Measurements from ENCODE around the gene RAB24. TPM values are rescaled to one million over a fixed set of nuclear protein-coding genes. Genes with fewer than 3 reads are reported as not detected.
"Not testable (repeated sequence)": the region's sequence is repeated elsewhere in the genome, so short reads cannot be mapped to it uniquely, and the experiment has no call there.

Gene RAB24
- total RNA-seq, 5 donors from 2014 or later (not counting 1 experiment from before 2014, with no cell fraction given): 18.2 to 34.0 (median 25.2) TPM

DNA sequence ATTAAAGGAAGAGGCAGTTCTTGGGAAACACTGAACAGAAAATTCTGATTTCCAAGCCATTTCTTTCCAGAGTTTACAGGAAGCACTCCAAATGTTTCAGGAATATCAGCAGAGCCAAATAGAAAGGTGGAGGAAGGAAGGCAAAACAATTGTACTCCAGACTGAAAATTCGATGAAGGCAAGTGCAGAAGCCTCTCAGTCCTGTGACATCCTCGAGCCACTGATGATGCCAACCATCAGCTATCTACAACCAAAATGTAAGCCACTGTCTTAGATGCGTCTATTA is 45.8 kb upstream of the RAB24 start:
- H3K4me1 ChIP-seq (ENCODE audit: control insufficient read depth in 1 of 2, extremely low read depth in 1 of 2, insufficient read depth in 2 of 2, low read length in 2 of 2): peaks cover 18 to 49% of the 10 kb centered on the region in 2 experiments
- POLR2A ChIA-PET: no interaction called here

GRCh38 chr5:177347699-177348098 is 44.2 kb upstream of the RAB24 start:
- Mint-ChIP-seq H3K27me3 (no peaks in the 10 kb centered on the region), H3K4me1 (peaks cover 50 to 59% (median 58%) of the 10 kb centered on the region in 3 donors), H3K27ac (no peak overlapping the region), H3K36me3 (peaks cover 25% of the 10 kb centered on the region), H3K9me3 (no peaks in the 10 kb centered on the region), H3K4me3 (no peak overlapping the region)
- Histone ChIP-seq H3K27me3 (replicated peaks in 1 of 2; ENCODE audit: control insufficient read depth in 2 of 2, extremely low read depth in 1 of 2, insufficient read depth in 2 of 2, low read length in 1 of 2) (no peaks in the 10 kb centered on the region), H3K36me3 (ENCODE audit: control insufficient read depth in 2 of 2, extremely low read depth in 1 of 2, insufficient read depth in 1 of 2, low read length in 1 of 2) (peaks cover 5 to 44% of the 10 kb centered on the region in 2 donors), H3K4me3 (ENCODE audit: control insufficient read depth in 1 of 2, extremely low read depth in 1 of 2, low read length in 1 of 2) (no peak overlapping the region), H3K27ac (ENCODE audit: low read length) (no peak overlapping the region), H3K4me1 (ENCODE audit: control insufficient read depth in 1 of 2, extremely low read depth in 1 of 2, insufficient read depth in 2 of 2, low read length in 2 of 2) (peaks cover 18 to 49% of the 10 kb centered on the region in 2 experiments), H3K9me3 (no peaks in the 10 kb centered on the region)
- WGBS (ENCODE audit: insufficient coverage): 80% methylated on average over 1 of the region's 4 CpGs
- CTCF ChIA-PET: no interaction called here
- ATAC-seq (replicated peaks in 1 of 4): no peak
- DNase-seq: no peak
- POLR2A ChIA-PET: interaction anchor here in 1 of 2 donors (0.8 kb wide), 1 partner anchor 9 kb away, joined by 4 read pairs; no protein-coding TSS in a partner anchor

More for the DNA sequence above, 45.8 kb upstream of the RAB24 start:
- Mint-ChIP-seq H3K4me3 (peak overlapping the region; percentile 81 to 97 (median 87)), H3K36me3 (peaks cover 19% of the 10 kb centered on the region), H3K27ac (peak overlapping the region; percentile 45 to 80), H3K9me3 (no peaks in the 10 kb centered on the region), H3K4me1 (peaks cover 46 to 57% (median 55%) of the 10 kb centered on the region in 3 donors), H3K27me3 (no peaks in the 10 kb centered on the region)
- Histone ChIP-seq H3K36me3 (ENCODE audit: control insufficient read depth in 2 of 2, extremely low read depth in 1 of 2, insufficient read depth in 1 of 2, low read length in 1 of 2) (peaks cover 5 to 37% of the 10 kb centered on the region in 2 donors), H3K27me3 (replicated peaks in 1 of 2; ENCODE audit: control insufficient read depth in 2 of 2, extremely low read depth in 1 of 2, insufficient read depth in 2 of 2, low read length in 1 of 2) (no peaks in the 10 kb centered on the region), H3K27ac (ENCODE audit: low read length) (no peak overlapping the region), H3K9me3 (no peaks in the 10 kb centered on the region), H3K4me3 (ENCODE audit: control insufficient read depth in 1 of 2, extremely low read depth in 1 of 2, low read length in 1 of 2) (no peak overlapping the region)
- no peak for DNase-seq
- ATAC-seq (replicated peaks in 1 of 4): no peak
- CTCF ChIA-PET: interaction anchor here (0.5 to 0.9 kb wide), 6 partner anchors 19 to 321 kb away, joined by 3 to 4 read pairs (median 3); no protein-coding TSS in a partner anchor
- no CpG with 5 or more reads among the region's 3 CpGs for WGBS (ENCODE audit: insufficient coverage)

DNA sequence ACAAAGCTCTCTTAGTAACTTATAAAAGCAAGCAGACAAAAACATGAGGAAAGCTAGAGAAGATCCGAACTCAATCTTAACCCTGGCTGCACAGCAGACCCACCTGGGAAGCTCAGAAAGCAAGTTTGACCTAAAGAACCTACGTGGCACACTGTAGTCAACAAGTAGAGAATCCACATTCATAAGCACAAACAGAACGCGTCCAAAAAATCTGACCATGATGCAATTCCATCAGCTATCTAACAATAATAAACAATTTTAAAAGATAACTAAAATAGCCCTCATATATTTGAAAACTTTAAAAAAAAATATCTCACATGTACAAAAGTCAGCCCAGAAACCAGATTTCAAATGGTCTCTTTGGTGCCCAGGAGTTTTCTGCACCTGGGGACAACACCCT is 43.3 kb upstream of the RAB24 start:
- no peak overlapping the region for H3K27ac ChIP-seq (ENCODE audit: low read length)
- Mint-ChIP-seq H3K9me3 (no peaks in the 10 kb centered on the region), H3K36me3 (peaks cover 26% of the 10 kb centered on the region), H3K27ac (no peak overlapping the region), H3K4me3 (no peak overlapping the region), H3K4me1 (peaks cover 46 to 55% (median 55%) of the 10 kb centered on the region in 3 donors), H3K27me3 (no peaks in the 10 kb centered on the region)
- ATAC-seq (replicated peaks in 1 of 4): no peak
- CTCF ChIA-PET: interaction anchor here (0.6 to 0.7 kb wide), 3 partner anchors 34 to 267 kb away, joined by 3 to 4 read pairs (median 4); no protein-coding TSS in a partner anchor
- no peaks in the 10 kb centered on the region for H3K27me3 ChIP-seq (replicated peaks in 1 of 2; ENCODE audit: control insufficient read depth in 2 of 2, extremely low read depth in 1 of 2, insufficient read depth in 2 of 2, low read length in 1 of 2)
- WGBS (ENCODE audit: insufficient coverage): 100% methylated on average over 3 of the region's 4 CpGs
- H3K4me3 ChIP-seq (ENCODE audit: control insufficient read depth in 1 of 2, extremely low read depth in 1 of 2, low read length in 1 of 2): no peak overlapping the region
- DNase-seq: no peak
- no peaks in the 10 kb centered on the region for H3K9me3 ChIP-seq
- peaks cover 18 to 43% of the 10 kb centered on the region in 2 experiments for H3K4me1 ChIP-seq (ENCODE audit: control insufficient read depth in 1 of 2, extremely low read depth in 1 of 2, insufficient read depth in 2 of 2, low read length in 2 of 2)
- H3K36me3 ChIP-seq (ENCODE audit: control insufficient read depth in 2 of 2, extremely low read depth in 1 of 2, insufficient read depth in 1 of 2, low read length in 1 of 2): peaks cover 5 to 48% of the 10 kb centered on the region in 2 donors
- POLR2A ChIA-PET: interaction anchor here in 1 of 2 donors (0.8 kb wide), 1 partner anchor 10 kb away, joined by 4 read pairs; no protein-coding TSS in a partner anchor

GRCh38 chr5:177344891-177345290 is 41.4 kb upstream of the RAB24 start:
- peaks cover 4 to 28% of the 10 kb centered on the region in 2 experiments for H3K4me1 ChIP-seq (ENCODE audit: control insufficient read depth in 1 of 2, extremely low read depth in 1 of 2, insufficient read depth in 2 of 2, low read length in 2 of 2)
- ChIA-PET POLR2A (no interaction called here), CTCF (interaction anchor here in 1 of 2 donors (0.6 kb wide), 1 partner anchor 189 kb away, joined by 3 read pairs; no protein-coding TSS in a partner anchor)
- H3K4me1 Mint-ChIP-seq: peaks cover 33 to 48% (median 45%) of the 10 kb centered on the region in 3 donors
- peaks cover 4 to 51% of the 10 kb centered on the region in 2 donors for H3K36me3 ChIP-seq (ENCODE audit: control insufficient read depth in 2 of 2, extremely low read depth in 1 of 2, insufficient read depth in 1 of 2, low read length in 1 of 2)
- H3K4me3 Mint-ChIP-seq: no peak overlapping the region
- H3K27ac ChIP-seq (ENCODE audit: low read length): no peak overlapping the region
- WGBS (ENCODE audit: insufficient coverage): no CpG with 5 or more reads among the region's 6 CpGs
- peaks cover 0 to 2% (median 0%) of the 10 kb centered on the region in 3 donors for H3K9me3 Mint-ChIP-seq
- H3K36me3 Mint-ChIP-seq: peaks cover 34% of the 10 kb centered on the region
- H3K9me3 ChIP-seq: no peaks in the 10 kb centered on the region
- ATAC-seq (replicated peaks in 1 of 4) (no peak), DNase-seq (no peak)
- H3K27me3 ChIP-seq (replicated peaks in 1 of 2; ENCODE audit: control insufficient read depth in 2 of 2, extremely low read depth in 1 of 2, insufficient read depth in 2 of 2, low read length in 1 of 2): no peaks in the 10 kb centered on the region
- no peak overlapping the region for H3K4me3 ChIP-seq (ENCODE audit: control insufficient read depth in 1 of 2, extremely low read depth in 1 of 2, low read length in 1 of 2)
- H3K27ac Mint-ChIP-seq: no peak overlapping the region
- H3K27me3 Mint-ChIP-seq: no peaks in the 10 kb centered on the region

DNA sequence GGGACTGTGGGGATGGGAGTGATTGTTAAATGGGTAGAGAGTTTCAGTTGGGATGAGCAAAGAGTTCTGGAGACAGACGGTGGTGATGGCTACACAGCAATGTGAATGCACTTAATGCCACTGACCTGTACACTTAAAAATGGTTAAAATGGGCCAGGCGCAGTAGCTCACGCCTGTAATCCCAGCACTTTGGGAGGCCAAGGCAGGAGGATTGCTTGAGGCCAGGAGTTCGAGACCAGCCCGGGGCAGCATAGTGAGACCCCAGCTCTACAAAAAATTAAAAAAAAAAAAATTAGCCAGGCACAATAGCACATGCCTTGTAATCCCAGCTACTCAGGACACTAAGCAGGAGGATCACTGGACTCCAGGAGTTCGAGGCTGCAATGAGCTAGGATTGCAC is 40.3 kb upstream of the RAB24 start:
- CTCF ChIA-PET: interaction anchor here in 1 of 2 donors (0.6 to 0.7 kb wide), 2 partner anchors 18 to 40 kb away, joined by 3 to 7 read pairs; partner anchors contain the start of genes PRELID1 and RAB24
- H3K27ac Mint-ChIP-seq: no peak overlapping the region

DNA sequence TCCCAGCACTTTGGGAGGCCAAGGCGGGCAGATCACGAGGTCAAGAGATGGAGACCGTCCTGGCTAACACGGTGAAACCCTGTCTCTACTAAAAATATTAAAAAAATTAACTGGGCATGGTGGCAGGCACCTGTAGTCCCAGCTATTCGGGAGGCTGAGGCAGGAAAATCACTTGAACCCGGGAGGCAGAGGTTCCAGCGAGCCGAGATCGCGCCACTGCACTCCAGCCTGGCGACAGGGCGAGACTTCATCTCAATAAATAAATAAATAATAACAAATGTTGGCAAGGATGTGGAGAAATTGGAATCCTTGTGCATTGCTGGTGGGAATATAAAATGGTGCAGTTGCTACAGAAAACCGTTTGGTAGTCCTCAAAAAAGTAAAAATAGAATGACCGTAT is 39.5 kb upstream of the RAB24 start:
- H3K4me3 ChIP-seq (ENCODE audit: control insufficient read depth in 1 of 2, extremely low read depth in 1 of 2, low read length in 1 of 2); H3K4me3 Mint-ChIP-seq; H3K27me3 Mint-ChIP-seq; H3K27ac Mint-ChIP-seq; H3K27me3 ChIP-seq (replicated peaks in 1 of 2; ENCODE audit: control insufficient read depth in 2 of 2, extremely low read depth in 1 of 2, insufficient read depth in 2 of 2, low read length in 1 of 2); H3K27ac ChIP-seq (ENCODE audit: low read length); H3K9me3 ChIP-seq; DNase-seq; H3K9me3 Mint-ChIP-seq; ATAC-seq (replicated peaks in 1 of 4); POLR2A ChIA-PET; CTCF ChIA-PET: not testable (repeated sequence)
- H3K4me1 Mint-ChIP-seq: peaks cover 29 to 46% (median 44%) of the 10 kb centered on the region in 3 donors
- peaks cover 32% of the 10 kb centered on the region for H3K36me3 Mint-ChIP-seq
- Histone ChIP-seq H3K4me1 (ENCODE audit: control insufficient read depth in 1 of 2, extremely low read depth in 1 of 2, insufficient read depth in 2 of 2, low read length in 2 of 2) (peaks cover 2 to 26% of the 10 kb centered on the region in 2 experiments), H3K36me3 (ENCODE audit: control insufficient read depth in 2 of 2, extremely low read depth in 1 of 2, insufficient read depth in 1 of 2, low read length in 1 of 2) (peaks cover 8 to 56% of the 10 kb centered on the region in 2 donors)
- 100% methylated on average over 6 of the region's 14 CpGs for WGBS (ENCODE audit: insufficient coverage)

More for the DNA sequence above, 40.3 kb upstream of the RAB24 start:
- no peak for ATAC-seq (replicated peaks in 1 of 4)
- POLR2A ChIA-PET: no interaction called here
- no peaks in the 10 kb centered on the region for H3K27me3 ChIP-seq (replicated peaks in 1 of 2; ENCODE audit: control insufficient read depth in 2 of 2, extremely low read depth in 1 of 2, insufficient read depth in 2 of 2, low read length in 1 of 2)
- no peaks in the 10 kb centered on the region for H3K9me3 ChIP-seq
- 94% methylated on average over 3 of the region's 6 CpGs for whole genome bisulfite sequencing (ENCODE audit: insufficient coverage)
- H3K9me3 Mint-ChIP-seq: peaks cover 0 to 7% (median 0%) of the 10 kb centered on the region in 3 donors
- H3K36me3 Mint-ChIP-seq: peaks cover 32% of the 10 kb centered on the region
- no peak overlapping the region for H3K27ac ChIP-seq (ENCODE audit: low read length)
- peaks cover 5 to 50% of the 10 kb centered on the region in 2 donors for H3K36me3 ChIP-seq (ENCODE audit: control insufficient read depth in 2 of 2, extremely low read depth in 1 of 2, insufficient read depth in 1 of 2, low read length in 1 of 2)
- H3K4me1 Mint-ChIP-seq: peaks cover 29 to 47% (median 45%) of the 10 kb centered on the region in 3 donors
- H3K27me3 Mint-ChIP-seq: no peaks in the 10 kb centered on the region
- peaks cover 2 to 25% of the 10 kb centered on the region in 2 experiments for H3K4me1 ChIP-seq (ENCODE audit: control insufficient read depth in 1 of 2, extremely low read depth in 1 of 2, insufficient read depth in 2 of 2, low read length in 2 of 2)
- no peak overlapping the region for H3K4me3 Mint-ChIP-seq
- DNase-seq: no peak
- no peak overlapping the region for H3K4me3 ChIP-seq (ENCODE audit: control insufficient read depth in 1 of 2, extremely low read depth in 1 of 2, low read length in 1 of 2)

Measured in T-cell (primary cell).